T-helper 9 cell (primary cell): ENCODE results near the gene MAMLD1.

Source experiments
- DNase-seq: peaks from one replicate; pipeline ENCODE4 v3.0.0-alpha.2; 2020

MAMLD1 gene

GRCh38 chrX:150408007-150408406, 44.9 kb downstream of the MAMLD1 start:
- no peak for DNase-seq

GRCh38 chrX:150408561-150408960, 45.4 kb downstream of the MAMLD1 start:
- DNase-seq = no peak

- no peak for DNase-seq
Measured at GRCh38 chrX:150409486-150409885, 46.4 kb downstream of the MAMLD1 start.

GRCh38 chrX:150409964-150410363, 46.8 kb downstream of the MAMLD1 start:
- no peak for DNase-seq

DNA sequence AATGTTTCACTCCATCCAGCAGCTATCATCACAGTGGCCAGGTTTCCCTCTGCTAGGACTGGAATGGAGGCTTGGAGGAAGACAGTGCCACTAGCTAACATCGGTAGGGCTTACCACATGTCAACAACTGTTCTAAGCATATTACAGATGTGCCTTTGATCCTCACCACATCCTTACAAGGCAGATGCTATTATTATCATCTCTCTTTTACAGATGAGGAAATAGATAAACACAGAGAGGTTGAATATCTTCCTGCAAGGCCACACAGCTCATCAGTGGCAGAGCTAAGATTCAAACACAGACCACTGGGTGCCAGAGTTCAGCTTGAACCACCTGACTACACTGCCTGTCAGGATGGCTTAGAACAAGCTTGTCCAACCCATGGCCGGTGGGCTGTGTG, 47.4 kb downstream of the MAMLD1 start:
- no peak for DNase-seq

GRCh38 chrX:150411656-150412055, 48.5 kb downstream of the MAMLD1 start:
- DNase-seq = no peak

DNA sequence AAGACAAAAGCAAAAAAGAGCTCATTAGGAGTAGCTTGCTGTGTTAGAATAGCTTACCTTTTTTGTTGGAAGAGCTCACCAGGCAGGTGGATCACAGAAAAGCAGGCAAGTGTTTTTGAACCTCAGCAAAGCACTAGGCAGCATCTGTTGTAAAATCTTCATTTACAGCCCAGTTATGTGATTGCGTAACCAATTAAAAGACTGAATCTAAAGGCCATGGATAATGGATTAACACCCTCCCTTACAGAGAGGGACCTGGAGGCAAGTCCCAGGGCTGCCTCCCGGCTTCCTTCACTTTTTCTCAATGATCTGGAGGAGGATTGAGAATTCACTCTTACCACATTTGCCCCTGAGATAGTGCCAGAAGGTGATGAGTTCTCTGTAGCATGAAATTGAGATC, 51.1 kb downstream of the MAMLD1 start:
- DNase-seq = no peak

GRCh38 chrX:150416469-150416868, 53.4 kb downstream of the MAMLD1 start:
- no peak for DNase-seq

DNA sequence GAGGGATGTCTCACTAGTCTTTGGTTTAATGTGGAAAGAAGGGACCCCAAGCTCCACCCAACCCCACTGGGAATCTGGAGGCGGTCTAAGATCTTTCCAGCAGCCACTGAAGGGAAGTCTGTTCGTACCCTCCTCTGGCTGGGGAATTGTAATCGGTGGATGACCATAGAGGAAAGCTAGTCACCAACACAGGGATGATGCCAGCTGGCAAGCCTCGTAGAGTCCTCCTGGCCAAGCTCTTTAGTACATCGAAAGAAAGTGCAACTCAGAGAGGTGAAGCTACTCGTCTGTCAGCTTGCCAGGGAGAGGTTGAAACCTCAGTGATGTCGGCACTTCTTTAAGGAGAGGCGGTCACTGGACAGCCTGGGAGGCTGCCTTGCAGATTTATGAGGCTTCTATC, 58.7 kb downstream of the MAMLD1 start:
- DNase-seq = no peak

DNA sequence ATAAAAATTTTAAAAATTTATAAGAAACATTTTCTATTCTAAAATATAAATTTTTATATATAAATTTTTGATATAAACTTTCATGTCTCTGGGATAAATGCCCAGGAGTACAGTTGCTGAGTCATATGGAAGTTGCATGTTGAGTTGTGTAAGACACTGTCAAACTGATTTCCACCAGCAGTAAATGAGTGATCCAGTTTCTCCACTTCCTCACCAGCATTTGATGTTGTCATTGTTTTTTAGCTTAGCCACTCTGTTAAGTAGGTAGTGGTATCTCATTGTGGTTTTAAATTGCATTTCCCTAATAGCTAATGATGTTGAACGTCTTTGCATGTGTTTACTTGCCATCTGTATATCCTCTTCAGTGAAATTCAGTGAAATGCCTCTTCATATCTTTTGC, 66.5 kb downstream of the MAMLD1 start:
- no peak for DNase-seq

- no peak for DNase-seq
Measured at GRCh38 chrX:150436195-150436594, 73.1 kb downstream of the MAMLD1 start.

DNA sequence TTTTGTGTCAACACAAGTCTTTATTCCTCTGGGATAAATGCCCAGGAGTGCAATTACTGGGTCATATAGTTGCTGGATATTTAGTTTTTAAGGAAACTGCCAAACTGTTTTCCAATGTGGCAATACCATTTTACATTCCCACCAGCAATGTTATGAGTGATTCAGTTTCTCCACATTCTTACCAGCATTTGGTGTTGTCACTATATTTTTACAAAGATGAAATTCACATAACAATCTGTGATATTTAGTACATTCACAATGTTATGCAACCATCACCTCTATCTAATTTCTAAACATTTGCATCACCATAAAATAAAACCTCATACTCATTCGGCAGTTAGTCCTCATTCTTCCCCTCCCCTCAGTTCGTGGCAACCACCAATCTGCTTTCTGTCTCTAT, 75.0 kb downstream of the MAMLD1 start:
- DNase-seq = no peak

GRCh38 chrX:150446151-150446550, 83.0 kb downstream of the MAMLD1 start:
- DNase-seq = no peak

DNA sequence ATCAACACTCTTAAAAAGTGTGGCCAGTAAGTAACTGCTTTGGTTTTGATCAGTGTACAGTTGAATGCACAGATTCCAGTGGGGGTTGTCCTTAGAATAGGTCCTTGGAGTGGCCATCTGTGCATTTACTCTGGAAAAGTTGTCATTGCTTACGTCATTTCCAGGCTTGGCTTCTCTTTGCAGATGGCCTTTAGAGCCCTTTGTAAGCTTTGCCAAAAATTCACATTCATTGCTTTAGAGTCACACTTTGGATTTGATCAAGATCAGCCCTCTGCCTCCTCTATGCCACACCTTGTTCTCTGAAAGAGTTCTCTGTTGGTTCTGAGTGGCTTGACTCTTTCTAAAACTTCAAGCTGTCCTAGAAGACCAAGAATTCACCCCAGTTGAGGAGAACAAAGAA, 83.9 kb downstream of the MAMLD1 start:
- no peak for DNase-seq

- no peak for DNase-seq
Measured at GRCh38 chrX:150449313-150449712, 86.2 kb downstream of the MAMLD1 start.

DNA sequence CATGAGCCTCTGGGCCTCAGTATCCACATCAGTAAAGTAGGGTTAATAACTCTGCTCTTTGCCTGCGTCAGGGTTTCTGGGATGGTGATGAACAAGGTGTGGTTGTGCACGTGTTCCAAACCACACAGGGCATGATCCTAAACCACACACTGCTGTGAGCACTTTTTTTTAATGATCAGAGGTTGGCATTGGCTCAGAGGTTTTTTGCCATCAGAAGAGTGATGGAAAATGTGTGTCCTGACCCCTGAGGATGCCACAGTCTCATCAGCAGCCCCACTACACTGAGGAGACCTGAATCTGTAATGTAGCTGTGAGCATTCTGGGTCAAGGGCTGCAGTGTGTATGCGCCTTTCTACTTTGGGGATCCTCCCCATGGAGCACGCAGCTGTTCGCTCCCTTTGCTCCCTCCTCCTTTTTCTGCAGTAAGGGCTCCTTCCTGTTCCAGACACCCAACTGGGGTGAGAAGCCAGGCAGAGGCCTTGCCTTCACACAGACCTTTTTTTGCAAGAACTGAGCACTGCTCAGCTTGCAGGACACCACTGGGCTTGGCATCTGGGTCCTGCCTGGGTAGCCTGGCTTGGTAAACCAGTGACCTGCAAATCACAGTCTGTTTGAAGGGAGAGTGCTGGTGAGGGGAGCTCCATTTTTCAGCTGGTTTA, 87.5 kb downstream of the MAMLD1 start:
- no peak for DNase-seq

- no peak for DNase-seq
Measured at GRCh38 chrX:150451953-150452352, 88.8 kb downstream of the MAMLD1 start.

GRCh38 chrX:150454083-150454482, 91.0 kb downstream of the MAMLD1 start:
- no peak for DNase-seq

GRCh38 chrX:150454508-150455214, 91.5 kb downstream of the MAMLD1 start:
- DNase-seq = no peak

GRCh38 chrX:150455215-150455608, 92.1 kb downstream of the MAMLD1 start:
- DNase-seq = no peak

DNA sequence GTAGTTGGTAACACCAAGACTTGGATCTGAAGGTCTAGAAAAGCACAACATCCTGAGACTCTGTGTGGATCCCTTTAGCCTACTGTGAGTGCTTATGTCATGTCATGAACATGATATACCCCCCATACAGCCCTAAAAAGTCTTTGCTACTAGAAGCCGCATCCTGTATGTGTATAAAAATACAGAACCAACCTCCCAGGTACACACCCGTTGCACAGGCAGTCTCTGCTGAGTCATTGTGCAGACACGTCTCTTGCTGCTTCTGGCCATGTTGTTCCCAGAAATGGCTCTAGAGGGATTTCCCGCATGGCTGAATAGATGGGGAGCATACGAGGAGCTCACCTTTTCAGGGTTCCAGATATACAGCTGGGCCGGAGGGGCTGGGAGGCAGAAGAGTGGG, 93.3 kb downstream of the MAMLD1 start:
- no peak for DNase-seq

GRCh38 chrX:150456941-150457340, 93.8 kb downstream of the MAMLD1 start:
- no peak for DNase-seq

GRCh38 chrX:150459196-150459595, 96.1 kb downstream of the MAMLD1 start:
- no peak for DNase-seq

GRCh38 chrX:150460063-150460462, 96.9 kb downstream of the MAMLD1 start:
- no peak for DNase-seq

GRCh38 chrX:150460781-150461180, 97.7 kb downstream of the MAMLD1 start:
- no peak for DNase-seq
